DOHH2 (cell line): ENCODE results near the gene EARS2.

Experiments used
- H3F3A ChIP-seq: fragments of 200-600 bp; sonication (generic), shearing (Covaris generic); 2 replicates; pipeline ENCODE4 v1.6.0; 2016; ENCODE audit warnings: antibody characterized with exemption, mild to moderate bottlenecking; ENCODE audit not compliant: control insufficient read depth, insufficient read depth
- H3K27ac ChIP-seq: fragments of 200-600 bp; sonication (generic); 2 replicates; pipeline ENCODE4 v1.5.1; 2014; ENCODE audit warnings: low read depth, mild to moderate bottlenecking, low read length, moderate library complexity
- H3K27me3 ChIP-seq: fragments of 200-600 bp; sonication (generic); 2 replicates; pipeline ENCODE4 v1.6.1; 2014; ENCODE audit warnings: mild to moderate bottlenecking, low read length, mixed read lengths; ENCODE audit not compliant: control insufficient read depth
- H3K36me3 ChIP-seq: fragments of 200-600 bp; sonication (generic); 2 replicates; pipeline ENCODE4 v1.6.1; 2014; ENCODE audit warnings: mild to moderate bottlenecking, low read length, moderate library complexity, mixed read lengths; ENCODE audit not compliant: control insufficient read depth
- H3K4me1 ChIP-seq: fragments of 200-600 bp; sonication (generic); 2 replicates; pipeline ENCODE4 v1.6.1; 2014; ENCODE audit warnings: mild to moderate bottlenecking, low read length, mixed read lengths; ENCODE audit not compliant: control insufficient read depth
- H3K4me2 ChIP-seq: fragments of 200-600 bp; sonication (generic); 2 replicates; pipeline ENCODE4 v1.6.0; 2014; ENCODE audit warnings: mild to moderate bottlenecking, low read length, moderate library complexity
- H3K4me3 ChIP-seq: fragments of 200-600 bp; sonication (generic); 2 replicates; pipeline ENCODE4 v1.5.1; 2014; ENCODE audit warnings: mild to moderate bottlenecking, low read length, mixed read lengths
- H3K79me2 ChIP-seq: fragments of 200-600 bp; sonication (generic); 2 replicates; pipeline ENCODE4 v1.6.1; 2014; ENCODE audit warnings: mild to moderate bottlenecking, low read length, mixed read lengths; ENCODE audit not compliant: control insufficient read depth
- H3K9me2 ChIP-seq: fragments of 200-600 bp; sonication (generic); replicated peaks from 2 replicates; pipeline ENCODE4 v1.6.1; 2014; ENCODE audit warnings: mild to moderate bottlenecking, low read length, mixed read lengths; ENCODE audit not compliant: control insufficient read depth
- H3K9me3 ChIP-seq: fragments of 200-600 bp; sonication (generic); 2 replicates; pipeline ENCODE4 v1.6.1; 2014; ENCODE audit warnings: antibody characterized with exemption, low read length, mixed read lengths; ENCODE audit not compliant: control insufficient read depth, insufficient read depth
- H4K20me1 ChIP-seq: fragments of 200-600 bp; sonication (generic); 2 replicates; pipeline ENCODE4 v1.6.0; 2014; ENCODE audit warnings: low read depth, mild to moderate bottlenecking, antibody characterized with exemption, low read length, moderate library complexity; ENCODE audit not compliant: control insufficient read depth, insufficient read depth
- CTCF ChIP-seq: fragments of 200-600 bp; sonication (generic); IDR thresholded peaks from one replicate; pipeline ENCODE4 v1.5.1; 2014; ENCODE audit warnings: antibody characterized with exemption, mild to moderate bottlenecking, low read depth, low read length; ENCODE audit not compliant: poor library complexity, severe bottlenecking
- EZH2phosphoT487 ChIP-seq: fragments of 200-600 bp; sonication (generic); IDR thresholded peaks from 2 replicates; pipeline ENCODE4 v1.6.1; 2017; ENCODE audit warnings: borderline replicate concordance, mild to moderate bottlenecking, antibody characterized with exemption, low read length, moderate library complexity, mixed read lengths

EARS2 gene

GRCh38 chr16:23516366-23517137 lies 40.6 kb downstream of the EARS2 start:
- peak overlapping the region; percentile 100 for H3K27ac ChIP-seq
- H3K27me3 ChIP-seq, result no peaks in the 10 kb centered on the region
- peaks cover 20% of the 10 kb centered on the region for H3K79me2 ChIP-seq
- no peaks in the 10 kb centered on the region for H3K9me2 ChIP-seq
- peak overlapping the region; percentile 61 for H3K4me3 ChIP-seq
- peaks cover 79% of the 10 kb centered on the region for H3F3A ChIP-seq
- TF ChIP-seq EZH2phosphoT487, result no peak
- H3K36me3 ChIP-seq, result peaks cover 26% of the 10 kb centered on the region
- peaks cover 6% of the 10 kb centered on the region for H3K9me3 ChIP-seq
- H3K4me1 ChIP-seq, result peaks cover 100% of the 10 kb centered on the region
- peak overlapping the region; percentile 78 for H3K4me2 ChIP-seq
- no peaks in the 10 kb centered on the region for H4K20me1 ChIP-seq

- Histone ChIP-seq H4K20me1 (no peaks in the 10 kb centered on the region), H3K9me2 (no peaks in the 10 kb centered on the region), H3K4me3 (peak overlapping the region; percentile 61), H3K27ac (peak overlapping the region; percentile 100), H3F3A (peaks cover 79% of the 10 kb centered on the region), H3K9me3 (peaks cover 6% of the 10 kb centered on the region), H3K4me2 (peak overlapping the region; percentile 78), H3K79me2 (peaks cover 21% of the 10 kb centered on the region), H3K36me3 (peaks cover 24% of the 10 kb centered on the region), H3K4me1 (peaks cover 100% of the 10 kb centered on the region), H3K27me3 (no peaks in the 10 kb centered on the region)
- no peak for TF ChIP-seq CTCF
- no peak for TF ChIP-seq EZH2phosphoT487
Observed at GRCh38 chr16:23515881-23516280, 41.3 kb downstream of the EARS2 start.

GRCh38 chr16:23514381-23515152 lies 42.6 kb downstream of the EARS2 start:
- H3F3A ChIP-seq, result peaks cover 69% of the 10 kb centered on the region
- H3K4me3 ChIP-seq, result 0 out of 2 replicates have a peak overlapping the region, but pooled peaks have one; percentile 5
- H3K9me2 ChIP-seq, result no peaks in the 10 kb centered on the region
- peaks cover 34% of the 10 kb centered on the region for H3K79me2 ChIP-seq
- H3K36me3 ChIP-seq, result peaks cover 23% of the 10 kb centered on the region
- peak overlapping the region; percentile 100 for H3K27ac ChIP-seq
- peaks cover 3% of the 10 kb centered on the region for H3K9me3 ChIP-seq
- no peak for TF ChIP-seq CTCF
- TF ChIP-seq EZH2phosphoT487, result no peak
- no peaks in the 10 kb centered on the region for H4K20me1 ChIP-seq
- peak overlapping the region; percentile 39 for H3K4me2 ChIP-seq
- H3K4me1 ChIP-seq, result peaks cover 90% of the 10 kb centered on the region
- no peaks in the 10 kb centered on the region for H3K27me3 ChIP-seq
